ENCODE measurements around the gene MAEA.

The MAEA gene

DNA sequence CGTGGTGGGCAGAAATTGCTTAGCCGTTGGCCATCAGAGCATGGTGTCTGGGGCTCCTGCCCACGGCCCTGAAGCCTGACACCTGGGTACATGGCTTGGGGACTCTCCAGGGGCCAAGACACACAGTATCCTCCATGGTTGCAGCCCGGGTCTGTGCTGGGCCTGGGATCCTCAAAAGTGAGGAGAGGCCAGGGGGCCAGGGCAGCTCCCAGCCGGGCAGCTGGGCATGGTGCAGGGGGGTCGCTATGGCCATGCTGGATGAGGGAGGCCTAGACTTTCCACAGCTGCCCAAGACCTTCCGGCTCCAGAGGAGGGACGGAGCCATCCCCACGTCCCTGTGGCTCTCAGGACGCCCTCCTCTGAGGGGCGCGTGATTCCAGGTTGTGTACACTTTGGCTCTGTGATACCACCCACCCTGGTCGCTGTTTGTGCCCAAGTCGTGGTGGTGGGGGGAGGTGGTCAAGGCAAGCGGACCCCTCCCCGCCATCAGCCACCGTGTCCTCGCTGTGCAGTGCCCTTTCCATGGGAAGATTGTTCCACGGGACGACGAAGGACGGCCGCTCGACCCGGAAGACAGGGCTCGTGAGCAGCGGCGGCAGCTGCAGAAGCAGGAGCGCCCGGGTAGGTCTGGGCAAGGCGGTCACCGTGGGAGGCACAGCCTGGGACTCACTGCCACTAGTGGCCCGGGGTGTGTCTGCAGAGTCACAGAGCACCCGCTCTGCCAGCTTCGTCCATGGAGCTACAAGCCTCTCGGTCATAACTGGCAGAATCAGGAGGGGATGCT is 90.9 kb downstream of the MAEA start:
- no peak for DNase-seq (ENCODE audit: low read depth)

DNA sequence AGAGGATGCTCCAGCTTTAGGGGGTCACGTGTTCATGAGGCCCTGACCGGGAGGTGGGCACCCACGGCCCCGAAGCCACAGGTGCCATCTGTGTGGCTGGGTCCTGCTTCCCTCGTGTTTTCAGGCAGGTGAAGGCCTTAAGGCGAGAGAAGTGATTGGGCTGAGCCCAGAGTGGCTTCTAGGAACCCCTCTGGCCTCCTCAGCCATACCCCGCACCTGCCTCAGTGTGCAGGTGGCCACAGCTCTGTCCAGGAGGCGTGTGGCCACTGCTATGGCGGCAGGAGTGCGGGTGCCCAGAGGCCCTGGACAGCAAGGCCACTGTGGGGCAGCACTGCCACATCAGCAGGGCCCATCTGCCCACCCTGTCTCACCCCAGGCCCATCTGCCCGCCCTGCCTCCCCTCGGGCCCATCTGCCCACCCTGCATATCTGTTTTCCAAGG is 91.5 kb downstream of the MAEA start:
- DNase-seq (ENCODE audit: low read depth), result no peak

DNA sequence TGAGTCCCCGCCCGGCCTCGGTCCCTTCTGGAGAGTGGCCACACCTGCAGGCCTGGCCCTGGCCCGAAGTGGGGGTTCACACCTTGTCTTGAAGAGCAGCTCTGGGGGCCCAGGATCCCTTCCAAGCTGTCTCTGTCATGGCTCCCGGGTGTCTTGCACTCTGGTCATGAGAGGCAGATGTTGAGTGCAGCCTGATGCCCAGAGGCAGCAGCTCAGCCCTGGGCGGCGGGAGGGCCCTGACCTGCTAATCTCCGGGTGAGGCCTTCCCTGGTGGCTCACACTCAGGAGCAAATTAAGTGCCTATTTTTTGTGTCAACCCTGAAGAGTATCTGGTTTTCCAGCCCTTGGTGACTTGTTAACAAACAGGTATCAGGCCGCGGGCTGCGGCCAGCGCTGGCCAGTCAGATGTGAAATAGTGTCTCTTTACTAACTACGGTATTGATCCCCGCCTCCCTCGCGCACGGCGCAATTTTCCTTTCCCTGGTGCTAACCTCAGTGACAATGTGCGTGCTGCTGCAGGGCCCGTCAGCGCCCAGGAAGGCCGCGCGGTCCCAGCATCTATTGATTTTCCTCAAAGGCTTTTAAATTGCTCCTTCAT is 92.4 kb downstream of the MAEA start:
- DNase-seq (ENCODE audit: low read depth), result no peak

DNA sequence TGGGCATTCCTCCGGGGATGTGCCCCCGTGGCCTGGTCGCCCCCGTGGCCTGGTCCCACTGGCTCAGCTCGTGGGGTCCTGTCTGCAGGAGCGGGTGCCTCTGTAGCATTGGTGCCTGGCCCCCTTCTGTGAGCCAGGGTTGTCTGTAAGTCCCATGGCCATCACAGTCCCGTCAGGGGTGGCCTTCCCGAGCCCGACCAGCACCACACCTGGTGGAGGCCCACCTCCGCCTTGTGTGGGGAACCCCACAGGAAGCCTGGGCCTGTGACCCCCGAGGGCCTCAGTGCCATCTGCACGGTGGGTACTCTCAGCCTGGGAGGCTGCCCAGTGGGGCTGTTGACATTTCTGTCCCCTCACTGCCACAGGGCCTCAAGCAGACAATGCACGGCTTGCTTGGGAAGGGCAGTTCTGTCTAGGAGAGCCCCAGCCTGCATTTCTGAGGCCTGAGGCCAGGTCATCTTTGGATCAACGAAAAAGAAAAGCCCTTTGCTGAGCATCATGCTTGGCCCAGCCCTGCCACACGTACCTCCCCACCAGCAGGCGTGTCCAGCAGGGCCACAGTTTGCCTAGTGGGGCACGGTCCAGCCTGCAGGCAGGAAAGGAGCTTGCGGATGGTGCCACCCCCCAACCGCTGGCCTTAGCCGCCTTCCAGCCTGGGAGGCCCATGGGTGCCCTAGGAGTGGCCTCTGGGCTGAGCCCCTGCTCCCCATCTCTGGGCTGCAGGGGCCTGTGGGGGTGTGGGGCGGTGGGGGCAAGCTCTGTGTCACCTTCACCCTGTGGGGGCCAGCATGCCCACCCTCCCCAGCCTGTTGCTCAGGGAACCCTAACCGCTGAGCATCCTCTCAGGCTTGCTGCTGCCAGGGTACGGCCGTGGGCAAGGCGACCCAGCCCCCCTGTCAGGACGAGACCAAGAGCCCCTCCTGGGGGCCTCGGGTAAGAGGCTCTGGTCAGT is 93.4 kb downstream of the MAEA start:
- DNase-seq (ENCODE audit: low read depth), result no peak

DNA sequence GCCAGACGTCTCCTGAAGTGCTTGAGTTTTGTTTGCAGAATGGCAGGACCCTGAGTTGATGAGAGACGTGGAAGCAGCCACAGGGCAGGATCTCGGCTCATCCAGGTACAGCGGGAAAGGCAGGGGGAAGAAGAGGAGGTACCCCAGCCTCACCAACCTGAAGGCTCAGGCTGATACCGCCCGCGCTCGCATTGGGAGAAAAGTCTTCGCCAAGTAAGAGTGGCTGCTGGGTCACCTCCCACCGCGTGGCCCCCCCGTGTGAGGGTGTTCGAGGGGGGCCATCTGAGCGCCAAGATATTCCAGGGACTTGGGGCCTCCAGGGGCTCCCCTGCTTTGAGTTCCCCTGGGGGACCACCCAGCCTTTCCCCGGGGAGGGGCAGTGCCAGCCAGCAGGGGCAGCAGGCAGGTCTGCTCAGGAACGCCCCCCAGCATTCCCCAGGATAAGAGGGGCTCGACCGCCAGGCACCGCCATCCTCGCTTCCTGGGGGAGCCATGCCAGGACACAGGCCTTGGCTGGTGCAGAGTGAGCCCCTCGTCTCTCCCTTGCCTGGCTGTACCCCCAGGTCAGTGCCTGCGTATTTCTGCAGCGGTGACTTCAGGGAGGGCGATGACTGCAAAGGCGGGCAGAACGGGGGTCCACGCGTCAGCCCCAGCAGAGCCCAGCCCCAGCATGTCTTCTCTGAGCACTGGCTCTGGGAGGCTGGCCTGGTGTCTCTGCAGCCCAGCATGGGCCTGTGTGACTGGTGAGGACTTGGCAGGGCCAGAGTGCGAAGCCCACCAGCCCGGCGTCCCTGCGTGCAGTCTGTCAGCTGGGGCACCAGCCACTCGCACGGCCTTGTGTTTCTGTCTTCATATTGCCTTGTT is 94.3 kb downstream of the MAEA start:
- no peak for DNase-seq (ENCODE audit: low read depth)

DNA sequence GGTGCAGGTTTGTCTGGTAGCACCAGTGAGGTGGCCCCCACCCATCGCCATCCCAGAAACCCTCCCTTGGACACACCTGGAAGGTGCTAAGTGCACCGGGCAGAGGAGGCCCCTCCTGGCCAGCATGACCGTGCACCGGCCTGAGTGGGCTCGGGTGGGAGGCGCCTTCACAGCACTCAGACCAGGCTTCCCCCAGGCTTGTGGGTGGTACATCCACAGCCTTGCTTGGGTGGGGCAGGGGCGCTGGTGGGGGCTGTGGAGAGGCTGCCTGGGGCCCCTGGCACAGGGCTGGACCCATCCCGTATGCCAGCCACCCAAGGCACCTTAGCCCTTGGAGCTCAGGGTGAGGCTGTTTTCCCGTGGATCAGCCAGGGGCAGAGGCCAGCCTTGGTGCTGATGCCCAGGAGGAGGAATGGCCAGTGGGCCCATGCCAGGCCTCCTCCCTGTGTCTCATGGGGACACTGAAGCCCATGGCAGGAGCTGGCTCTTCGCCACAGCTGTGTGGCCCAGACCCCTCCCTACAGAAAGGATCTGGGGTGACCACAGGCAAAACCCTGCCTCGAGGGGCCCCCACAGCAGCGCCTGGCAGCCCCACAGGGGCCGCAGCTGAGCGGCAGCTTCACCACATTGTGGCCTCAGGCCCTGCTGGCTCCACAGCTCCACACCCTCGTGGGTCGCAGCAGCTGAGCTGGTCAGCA is 95.1 kb downstream of the MAEA start:
- DNase-seq (ENCODE audit: low read depth), result no peak

DNA sequence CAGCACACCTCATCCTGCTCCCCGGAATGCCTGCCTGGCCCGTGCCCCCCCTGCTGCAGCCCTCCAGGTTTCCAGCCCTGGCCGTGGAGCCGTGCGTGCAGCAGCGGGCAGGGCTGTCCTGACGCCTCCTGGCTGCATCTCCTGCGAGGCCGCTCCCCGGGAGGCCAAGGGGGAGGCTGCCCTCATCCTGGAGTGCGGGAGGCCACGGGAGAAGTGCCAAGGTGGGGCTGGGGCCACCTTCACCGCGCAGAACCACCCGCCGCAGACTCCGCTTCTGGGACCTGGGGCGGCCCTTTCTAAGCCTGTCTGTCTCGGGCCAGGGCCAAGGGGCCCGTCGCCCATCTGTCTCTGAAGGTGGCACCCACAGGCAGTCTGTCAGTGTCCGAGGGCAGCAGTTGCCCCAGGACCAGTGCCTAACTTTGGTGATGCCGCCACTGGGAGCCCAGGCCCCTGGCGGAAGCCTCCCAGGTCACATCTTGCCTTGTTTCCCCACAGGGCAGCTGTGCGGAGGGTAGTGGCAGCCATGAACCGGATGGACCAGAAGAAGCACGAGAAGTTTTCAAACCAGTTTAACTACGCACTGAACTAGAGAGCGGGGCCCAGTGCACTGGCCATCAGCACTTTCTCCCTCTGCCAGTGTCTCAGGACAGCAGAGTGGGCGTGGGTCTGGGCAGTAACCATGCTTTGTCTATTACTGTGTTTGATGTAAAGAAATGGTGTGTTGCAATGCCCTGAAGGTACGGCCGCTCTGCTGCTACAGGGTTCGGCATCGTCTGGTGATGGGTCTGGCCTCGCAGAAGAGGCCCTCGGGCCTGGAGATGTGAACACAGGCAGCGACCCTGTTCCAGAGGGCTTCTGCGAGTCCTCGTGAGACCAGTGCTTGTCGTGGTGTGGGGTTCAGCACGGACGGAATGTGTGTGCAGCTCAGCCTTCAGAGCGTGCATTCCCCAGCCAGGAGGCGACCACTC is 96.0 kb downstream of the MAEA start:
- no peak for DNase-seq (ENCODE audit: low read depth)

Measured in stimulated activated CD8-positive, alpha-beta memory T cell treated with anti-CD3 and anti-CD28 coated beads, Interleukin-12 subunit alpha, Interleukin-12 subunit beta, amount 100 ng/mL, for 4 hours (primary cell).